Measurements from ENCODE around the gene GRID1. TPM values are rescaled to one million over a fixed set of nuclear protein-coding genes. Genes with fewer than 3 reads are reported as not detected.
"Not testable (repeated sequence)": the region's sequence is repeated elsewhere in the genome, so short reads cannot be mapped to it uniquely, and the experiment has no call there.

Gene GRID1
- total RNA-seq, 4 donors from 2014 or later, result 0.03 to 2.7 (median 0.49) TPM

DNA sequence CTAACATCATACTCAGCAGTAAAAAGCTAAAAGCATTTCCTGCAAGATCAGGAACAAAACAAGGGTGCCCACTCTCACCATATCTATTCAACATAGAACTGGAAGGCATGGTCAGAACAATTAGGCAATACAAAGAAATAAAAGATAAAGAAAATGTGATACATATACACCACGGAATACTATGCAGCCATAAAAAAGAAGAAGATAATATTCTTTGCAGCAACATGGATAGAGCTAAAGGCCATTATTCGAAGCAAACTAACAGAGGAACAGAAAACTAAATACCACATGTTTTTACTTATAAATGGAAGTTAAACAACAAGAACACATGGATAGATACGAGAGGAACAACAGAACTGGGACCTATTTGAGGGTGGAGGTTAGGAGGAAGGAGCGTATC is 652.7 kb downstream of the GRID1 start:
- Histone ChIP-seq H3K4me1 (no peaks in the 10 kb centered on the region), H3K36me3 (no peaks in the 10 kb centered on the region), H3K27me3 (no peaks in the 10 kb centered on the region), H3K4me3 (no peak overlapping the region), H3K9me3 (no peaks in the 10 kb centered on the region), H3K27ac (no peak overlapping the region)
- WGBS, 2 donors, result 62 to 79% methylated on average over 4 of the region's 4 CpGs
- TF ChIP-seq CTCF (IDR thresholded peaks at IDR 0.05), result no peak
- TF ChIP-seq POLR2A (IDR thresholded peaks at IDR 0.05), result no peak
- DNase-seq, result no peak
- intact Hi-C loops (cut with DNase I), result no loop called here

- TF ChIP-seq POLR2A (IDR thresholded peaks at IDR 0.05) (no peak), CTCF (IDR thresholded peaks at IDR 0.05) (no peak)
- WGBS, 2 donors, result 67 to 74% methylated on average over 2 of the region's 2 CpGs
- Histone ChIP-seq H3K36me3 (no peaks in the 10 kb centered on the region), H3K9me3 (no peaks in the 10 kb centered on the region), H3K27ac (no peak overlapping the region), H3K27me3 (no peaks in the 10 kb centered on the region), H3K4me1 (no peaks in the 10 kb centered on the region), H3K4me3 (no peak overlapping the region)
- DNase-seq, result no peak
- intact Hi-C loops (cut with DNase I), result no loop called here
These were observed 663.8 kb downstream of the GRID1 start for GRCh38 chr10:85702768-85703167.

DNA sequence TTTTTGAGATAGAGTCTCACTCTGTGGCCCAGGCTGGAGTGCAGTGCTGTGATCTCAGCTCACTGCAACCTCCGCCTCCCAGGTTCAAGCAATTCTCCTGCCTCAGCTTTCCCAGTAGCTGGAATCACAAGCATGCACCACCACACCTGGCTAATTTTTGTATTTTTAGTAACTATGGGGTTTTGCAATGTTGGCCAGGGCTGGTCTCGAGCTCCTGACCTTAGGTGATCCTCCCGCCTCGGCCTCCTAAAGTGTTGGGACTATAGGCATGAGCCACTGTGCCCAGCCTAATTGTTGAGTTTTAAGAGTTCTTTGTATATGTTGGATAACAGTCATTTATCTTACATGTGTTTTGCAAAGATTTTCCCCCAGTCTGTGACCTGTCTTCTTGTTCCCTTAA is 667.5 kb downstream of the GRID1 start:
- H3K36me3 ChIP-seq; DNase-seq; H3K27ac ChIP-seq; H3K4me3 ChIP-seq; H3K27me3 ChIP-seq; H3K4me1 ChIP-seq; intact Hi-C loops (cut with DNase I); H3K9me3 ChIP-seq: not testable (repeated sequence)
- WGBS, 2 donors, result 70 to 84% methylated on average over 3 to 4 of the region's 4 CpGs

DNA sequence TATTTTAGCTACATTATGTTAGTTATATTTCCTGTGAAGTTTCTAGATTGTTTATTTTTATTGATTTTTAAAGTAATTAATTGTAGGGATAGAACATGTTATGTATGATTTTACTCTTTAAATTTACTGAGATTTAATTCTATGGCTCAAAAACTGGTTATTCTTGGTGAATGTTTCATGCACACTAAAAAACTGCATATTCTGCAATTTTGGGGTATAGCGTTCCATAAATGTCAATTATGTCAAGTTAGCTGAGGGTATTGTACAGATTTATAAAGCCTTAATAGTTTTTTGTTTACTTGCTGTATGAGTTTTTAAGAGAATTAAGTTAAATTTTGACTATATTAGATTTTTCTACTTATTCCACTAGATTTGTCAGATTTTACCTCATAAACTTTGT is 669.7 kb downstream of the GRID1 start:
- TF ChIP-seq POLR2A (IDR thresholded peaks at IDR 0.05) (no peak), CTCF (IDR thresholded peaks at IDR 0.05) (no peak)
- H3K4me3 ChIP-seq, result no peak overlapping the region
- intact Hi-C loops (cut with DNase I), result no loop called here
- H3K27ac ChIP-seq, result no peak overlapping the region
- H3K9me3 ChIP-seq, result no peaks in the 10 kb centered on the region
- no peak for DNase-seq
- H3K27me3 ChIP-seq, result no peaks in the 10 kb centered on the region
- no peaks in the 10 kb centered on the region for H3K36me3 ChIP-seq
- WGBS, 2 donors, result 79 to 90% methylated on average over 1 of the region's 1 CpG
- no peaks in the 10 kb centered on the region for H3K4me1 ChIP-seq

- no peak for DNase-seq
- Histone ChIP-seq H3K4me3 (no peak overlapping the region), H3K36me3 (no peaks in the 10 kb centered on the region), H3K4me1 (no peaks in the 10 kb centered on the region), H3K27me3 (no peaks in the 10 kb centered on the region), H3K27ac (no peak overlapping the region), H3K9me3 (no peaks in the 10 kb centered on the region)
- TF ChIP-seq POLR2A (IDR thresholded peaks at IDR 0.05), result no peak
- TF ChIP-seq CTCF (IDR thresholded peaks at IDR 0.05), result no peak
- intact Hi-C loops (cut with DNase I), result no loop called here
- WGBS, 2 donors, result 58 to 92% methylated on average over 1 of the region's 1 CpG
These were observed 684.0 kb downstream of the GRID1 start for GRCh38 chr10:85682621-85683020.

- H3K36me3 ChIP-seq, result no peaks in the 10 kb centered on the region
- no peaks in the 10 kb centered on the region for H3K4me1 ChIP-seq
- intact Hi-C loops (cut with DNase I), result no loop called here
- H3K27ac ChIP-seq, result no peak overlapping the region
- 70 to 78% methylated on average over 4 of the region's 4 CpGs for WGBS, 2 donors
- TF ChIP-seq POLR2A (IDR thresholded peaks at IDR 0.05), result no peak
- TF ChIP-seq CTCF (IDR thresholded peaks at IDR 0.05), result no peak
- no peaks in the 10 kb centered on the region for H3K9me3 ChIP-seq
- DNase-seq, result no peak
- no peaks in the 10 kb centered on the region for H3K27me3 ChIP-seq
- no peak overlapping the region for H3K4me3 ChIP-seq
These were observed 686.9 kb downstream of the GRID1 start for GRCh38 chr10:85679710-85680109.

Measured in esophagus squamous epithelium (tissue), 5 donors.